C4-2B (cell line): Measurements from ENCODE around the gene C10orf71.

Source experiments
- ZFX ChIP-seq: fragments of 450-650 bp; IDR thresholded peaks from 2 replicates; pipeline ENCODE4 v1.6.1; 2017
- TF ChIP-seq, protein P1 (sequence below): fragments of 450-650 bp; conservative IDR thresholded peaks from 2 replicates; pipeline ENCODE4 v1.5.1; 2017; ENCODE audit warnings: mild to moderate bottlenecking

- TF ChIP-seq, protein P1, sequence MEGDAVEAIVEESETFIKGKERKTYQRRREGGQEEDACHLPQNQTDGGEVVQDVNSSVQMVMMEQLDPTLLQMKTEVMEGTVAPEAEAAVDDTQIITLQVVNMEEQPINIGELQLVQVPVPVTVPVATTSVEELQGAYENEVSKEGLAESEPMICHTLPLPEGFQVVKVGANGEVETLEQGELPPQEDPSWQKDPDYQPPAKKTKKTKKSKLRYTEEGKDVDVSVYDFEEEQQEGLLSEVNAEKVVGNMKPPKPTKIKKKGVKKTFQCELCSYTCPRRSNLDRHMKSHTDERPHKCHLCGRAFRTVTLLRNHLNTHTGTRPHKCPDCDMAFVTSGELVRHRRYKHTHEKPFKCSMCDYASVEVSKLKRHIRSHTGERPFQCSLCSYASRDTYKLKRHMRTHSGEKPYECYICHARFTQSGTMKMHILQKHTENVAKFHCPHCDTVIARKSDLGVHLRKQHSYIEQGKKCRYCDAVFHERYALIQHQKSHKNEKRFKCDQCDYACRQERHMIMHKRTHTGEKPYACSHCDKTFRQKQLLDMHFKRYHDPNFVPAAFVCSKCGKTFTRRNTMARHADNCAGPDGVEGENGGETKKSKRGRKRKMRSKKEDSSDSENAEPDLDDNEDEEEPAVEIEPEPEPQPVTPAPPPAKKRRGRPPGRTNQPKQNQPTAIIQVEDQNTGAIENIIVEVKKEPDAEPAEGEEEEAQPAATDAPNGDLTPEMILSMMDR = no peak
- no peak for TF ChIP-seq ZFX
Observed at GRCh38 chr10:49311555-49312236, 12.7 kb downstream of the C10orf71 start.
